HepG2 (cell line): ENCODE data around the gene CCT4. TPM values are rescaled to one million over a fixed set of nuclear protein-coding genes. Genes with fewer than 3 reads are reported as not detected.
A peak's percentile ranks its signal among the peaks of the same experiment; 100 is the strongest.
"Not testable (repeated sequence)": the region's sequence is repeated elsewhere in the genome, so short reads cannot be mapped to it uniquely, and the experiment has no call there.

Source experiments
- ATAC-seq: fragments of 200-7000 bp; cut with Tn5 transposase; 3 replicates; pipeline ENCODE4 v1.9.1; 2020; ENCODE audit warnings: mild to moderate bottlenecking, moderate library complexity
- BruUV-seq: library from RNA; stranded (reverse); fragments of 400-500 nt; replicated peaks from 2 replicates; lab custom pipeline; 2021; lab: Mats Ljungman, UMichigan
- CTCF ChIA-PET: fragments of 300-600 bp; formaldehyde crosslinking; extraction: SDS; loops from one replicate; lab custom pipeline; 2021; ENCODE audit warnings: low total read pairs, inconsistent platforms, low intra/inter-chr PET ratio; lab: Yijun Ruan, JAX
- POLR2A ChIA-PET: fragments of 350-600 bp; sonication (Branson Sonifier 250); formaldehyde crosslinking; loops from one replicate; lab custom pipeline; 2020; ENCODE audit warnings: antibody characterized with exemption, inconsistent platforms; lab: Yijun Ruan, JAX
- DNase-seq: peaks from one replicate; pipeline ENCODE4 v3.0.0-alpha.2; 2015; ENCODE audit warnings: low spot score
- FAIRE-seq: peaks from 3 replicates; lab custom pipeline; 2011; peaks lifted over from hg19 to GRCh38; lab: Jason Lieb, UNC
- H2AFZ ChIP-seq: one replicate; pipeline ENCODE4 v1.6.1; 2011; ENCODE audit warnings: low read length, inconsistent platforms
- H3K27ac ChIP-seq: fragments of 300-600 bp; 3 replicates; pipeline ENCODE4 v1.8.0; 2011; ENCODE audit warnings: mixed run types, mild to moderate bottlenecking, mixed read lengths, low read length, inconsistent platforms; ENCODE audit not compliant: insufficient read depth; ENCODE audit errors: extremely low read length
- H3K27me3 ChIP-seq, 2 experiments: fragments of 200-600 bp in 1 of 2; 2 replicates in 1 of 2; 3 replicates in 1 of 2; pipeline versions ENCODE4 v1.6.0 to v1.8.0; 2011; ENCODE audit warnings: low read length in 2 of 2, mild to moderate bottlenecking in 2 of 2, moderate library complexity in 2 of 2, inconsistent platforms in 1 of 2; ENCODE audit not compliant: insufficient read depth in 2 of 2, control insufficient read depth in 1 of 2
- H3K36me3 ChIP-seq, 2 experiments: fragments of 200-600 bp in 1 of 2; replicated peaks in 1 of 2; 2 replicates in 1 of 2; 3 replicates in 1 of 2; pipeline versions ENCODE4 v1.5.1 to v1.8.0; 2011; ENCODE audit warnings: low read length in 2 of 2, inconsistent platforms in 1 of 2; ENCODE audit not compliant: insufficient read depth in 2 of 2, control insufficient read depth in 1 of 2
- H3K4me1 ChIP-seq: 2 replicates; pipeline ENCODE4 v1.5.1; 2012; ENCODE audit warnings: low read length, inconsistent platforms; ENCODE audit not compliant: insufficient read depth
- H3K4me2 ChIP-seq: 2 replicates; pipeline ENCODE4 v1.6.0; 2011; ENCODE audit warnings: low read depth, low read length, inconsistent platforms
- H3K4me3 ChIP-seq, 3 experiments: fragments of 200-600 bp in 1 of 3; sonication (generic), shearing (Covaris generic) in 1 of 3; replicated peaks in 1 of 3; 2 replicates each; pipeline ENCODE4 v1.5.1; 2011 to 2016; ENCODE audit warnings: low read length in 3 of 3, inconsistent platforms in 2 of 3, low read depth in 2 of 3, mild to moderate bottlenecking in 2 of 3, control low read depth in 1 of 3, mixed read lengths in 1 of 3; ENCODE audit not compliant: insufficient read depth in 1 of 3
- H3K79me2 ChIP-seq: one replicate; pipeline ENCODE4 v1.6.1; 2011; ENCODE audit warnings: low read length, inconsistent platforms; ENCODE audit not compliant: insufficient read depth
- H3K9ac ChIP-seq: 2 replicates; pipeline ENCODE4 v1.6.0; 2011; ENCODE audit warnings: mild to moderate bottlenecking, low read depth, low read length, inconsistent platforms; ENCODE audit not compliant: insufficient read depth
- H3K9me3 ChIP-seq: 2 replicates; pipeline ENCODE4 v1.5.1; 2012; ENCODE audit warnings: mild to moderate bottlenecking, low read length
- H4K20me1 ChIP-seq: 2 replicates; pipeline ENCODE4 v1.6.0; 2011; ENCODE audit warnings: inconsistent platforms, mild to moderate bottlenecking, low read length, moderate library complexity; ENCODE audit not compliant: insufficient read depth
- FOSL1 ChIP-seq: sonication (generic); formaldehyde crosslinking; IDR thresholded peaks from 2 replicates; pipeline ENCODE4 v1.9.0; 2021; ENCODE audit warnings: missing genetic modification reagents, borderline replicate concordance
- NCOA2 ChIP-seq: sonication (generic); formaldehyde crosslinking; IDR thresholded peaks from 2 replicates; pipeline ENCODE4 v1.8.0; 2022; ENCODE audit warnings: inconsistent platforms
- POGZ ChIP-seq: sonication (generic); formaldehyde crosslinking; IDR thresholded peaks from 2 replicates; pipeline ENCODE4 v1.4.0; 2020; ENCODE audit warnings: mild to moderate bottlenecking, missing genetic modification reagents
- ZNF121 ChIP-seq: sonication (generic); formaldehyde crosslinking; IDR thresholded peaks from 2 replicates; pipeline ENCODE4 v1.5.0; 2020; ENCODE audit warnings: mild to moderate bottlenecking, missing genetic modification reagents
- ZNF577 ChIP-seq: sonication (generic); formaldehyde crosslinking; IDR thresholded peaks from 2 replicates; pipeline ENCODE4 v1.4.0; 2020; ENCODE audit warnings: mild to moderate bottlenecking, low read depth, missing genetic modification reagents, borderline replicate concordance
- ZNF883 ChIP-seq: sonication (generic); formaldehyde crosslinking; IDR thresholded peaks from 2 replicates; pipeline ENCODE4 v1.5.1; 2020; ENCODE audit warnings: mild to moderate bottlenecking, missing genetic modification reagents; ENCODE audit errors: not compliant biosample characterization
- WGBS: methylation state at CpG from one replicate; pipeline ENCODE4 v1.1.6; 2017; ENCODE audit warnings: low lambda C conversion rate; 5-methylcytosine and 5-hydroxymethylcytosine counted together
- in situ Hi-C: cut with HindIII; loops from 2 replicates; pipeline ENCODE4 v1.10.0; 2017; ENCODE audit warnings: low pct_unique_long_range_greater_than_20kb; ENCODE audit not compliant: extremely low pct_ligation_motif_present
- intact Hi-C: fragments of 100-400 bp; cut with micrococcal nuclease; formaldehyde crosslinking; loops from one replicate; pipeline ENCODE4 v1.10.0; 2022; ENCODE audit not compliant: unreplicated experiment
- polyA plus RNA-seq, 8 experiments: library from polyadenylated mRNA; depleted of rRNA in 3 of 8; stranded (reverse) in 7 of 8; unstranded in 1 of 8; fragments of >200 nt; fragmentation: Illumina TruSeq in 4 of 8; extraction: Trizol in 4 of 8; gene quantifications; 2 replicates each; pipeline versions ENCODE4 v1.2.1 to v1.2.3, GENCODE V29; 2011 to 2016; ENCODE audit warnings: low read depth in 4 of 8, missing spikeins in 1 of 8, mixed read lengths in 1 of 8; ENCODE audit not compliant: insufficient read depth in 1 of 8
- total RNA-seq, 5 experiments: library from RNA; depleted of rRNA; stranded (reverse); fragments of >200 nt; fragmentation: Illumina TruSeq; extraction: Trizol; gene quantifications; 2 replicates each; pipeline ENCODE4 v1.2.3, GENCODE V29; 2016; ENCODE audit warnings: low read depth in 1 of 5
- TF ChIP-seq, protein P1 (sequence below): sonication (generic); formaldehyde crosslinking; IDR thresholded peaks from 2 replicates; pipeline ENCODE4 v1.5.1; 2020; ENCODE audit warnings: mild to moderate bottlenecking, missing genetic modification reagents, moderate library complexity
- TF ChIP-seq, protein P2 (sequence below): sonication (generic); formaldehyde crosslinking; IDR thresholded peaks from 2 replicates; pipeline ENCODE4 v1.5.0; 2020; ENCODE audit warnings: mild to moderate bottlenecking, missing genetic modification reagents
- TF ChIP-seq, protein P3 (sequence below): IDR thresholded peaks from 2 replicates; pipeline ENCODE4 v1.6.1; 2018; ENCODE audit warnings: missing genetic modification reagents, mild to moderate bottlenecking, missing compliant biosample characterization

Gene CCT4
- total and polyA plus RNA-seq, 2 of the 13 experiments (the other 11 are each of a cell fraction or from before 2014, with no cell fraction given) = 138 to 340 TPM

DNA sequence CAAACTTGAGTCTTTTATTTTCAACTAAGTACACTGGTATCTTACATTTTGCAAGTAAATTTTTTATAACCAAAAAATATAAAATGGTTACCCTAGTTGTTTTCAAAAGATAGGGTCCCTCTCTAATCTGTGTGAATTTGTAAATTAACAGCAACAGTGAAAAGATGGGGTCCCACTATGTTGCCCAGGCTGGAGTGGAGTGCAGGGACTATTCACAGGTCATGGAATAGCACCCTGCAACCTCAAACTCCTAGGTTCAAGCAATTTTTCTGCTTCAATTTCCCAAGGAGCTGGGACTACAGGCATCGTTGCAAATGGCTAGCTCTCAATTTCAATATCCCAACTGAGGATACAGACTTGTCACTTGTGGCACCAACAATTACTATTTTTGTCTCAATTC, 12.1 kb downstream of the CCT4 start:
- Histone ChIP-seq H3K9ac (no peak overlapping the region), H3K79me2 (no peaks in the 10 kb centered on the region), H3K27ac (no peak overlapping the region), H3K4me2 (no peak overlapping the region), H3K4me1 (no peaks in the 10 kb centered on the region), H3K27me3 (no peaks in the 10 kb centered on the region), H4K20me1 (no peaks in the 10 kb centered on the region; the same call in 1 of the 2 replicates), H3K4me3 (no peak overlapping the region), H2AFZ (no peak overlapping the region), H3K9me3 (no peaks in the 10 kb centered on the region), H3K36me3 (peaks cover 28 to 88% of the 10 kb centered on the region in 2 experiments)
- WGBS = 96% methylated on average over 1 of the region's 1 CpG
- TSS peak; percentile 4 for BruUV-seq
- DNase-seq (no peak), FAIRE-seq (no peak), ATAC-seq (no peak)
- no peak for TF ChIP-seq ZNF577 (CRISPR knock-in tag)
- peak; percentile 74; the same call in 1 of the 2 replicates for TF ChIP-seq ZNF121 (CRISPR knock-in tag)
- ChIA-PET POLR2A (no interaction called here), CTCF (no interaction called here)
- in situ Hi-C loops (no loop called here), intact Hi-C loops (no loop called here)

DNA sequence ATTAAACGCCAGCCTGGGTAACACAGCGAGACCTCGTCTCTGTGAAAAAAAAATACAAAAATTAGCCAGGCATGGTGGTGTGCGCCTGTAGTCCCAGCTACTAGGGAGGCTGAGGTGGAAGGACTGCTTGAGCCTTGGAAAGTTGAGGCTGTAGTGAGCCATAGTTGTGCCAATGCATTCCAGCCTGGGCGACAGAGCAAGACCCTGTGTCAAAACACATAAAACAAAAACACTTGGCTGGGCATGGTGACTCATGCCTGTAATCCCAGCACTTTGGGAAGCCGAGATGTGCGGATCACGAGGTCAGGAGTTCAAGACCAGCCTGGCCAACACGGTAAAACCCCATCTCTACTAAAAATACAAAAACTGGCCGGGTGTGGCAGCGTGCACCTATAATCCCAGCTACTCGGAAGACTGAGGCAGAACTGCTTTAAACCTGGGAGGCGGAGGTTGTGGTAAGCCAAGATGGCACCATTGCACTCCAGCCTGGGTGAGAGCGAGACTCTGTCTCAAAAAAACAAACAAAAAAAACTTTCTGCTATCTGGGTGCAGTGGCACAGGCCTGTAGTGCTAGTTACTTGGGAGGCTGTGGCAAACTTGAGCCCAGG, 21.9 kb downstream of the CCT4 start:
- H3K4me2 ChIP-seq, H3K9me3 ChIP-seq, H3K9ac ChIP-seq, H3K27me3 ChIP-seq, H4K20me1 ChIP-seq, ATAC-seq, H3K4me1 ChIP-seq, H3K79me2 ChIP-seq, BruUV-seq, H3K4me3 ChIP-seq, H3K27ac ChIP-seq, CTCF ChIA-PET, intact Hi-C loops, H2AFZ ChIP-seq, DNase-seq, in situ Hi-C loops: not testable (repeated sequence)
- peak; percentile 4 for FAIRE-seq
- POLR2A ChIA-PET = interaction anchor here (2.2 kb wide), 1 partner anchor 12 kb away, joined by 17 read pairs; the partner anchor contains the start of gene FAM161A
- WGBS = 98% methylated on average over 14 of the region's 14 CpGs
- peaks cover 17 to 47% of the 10 kb centered on the region in 2 experiments for H3K36me3 ChIP-seq
- TF ChIP-seq, protein P1, sequence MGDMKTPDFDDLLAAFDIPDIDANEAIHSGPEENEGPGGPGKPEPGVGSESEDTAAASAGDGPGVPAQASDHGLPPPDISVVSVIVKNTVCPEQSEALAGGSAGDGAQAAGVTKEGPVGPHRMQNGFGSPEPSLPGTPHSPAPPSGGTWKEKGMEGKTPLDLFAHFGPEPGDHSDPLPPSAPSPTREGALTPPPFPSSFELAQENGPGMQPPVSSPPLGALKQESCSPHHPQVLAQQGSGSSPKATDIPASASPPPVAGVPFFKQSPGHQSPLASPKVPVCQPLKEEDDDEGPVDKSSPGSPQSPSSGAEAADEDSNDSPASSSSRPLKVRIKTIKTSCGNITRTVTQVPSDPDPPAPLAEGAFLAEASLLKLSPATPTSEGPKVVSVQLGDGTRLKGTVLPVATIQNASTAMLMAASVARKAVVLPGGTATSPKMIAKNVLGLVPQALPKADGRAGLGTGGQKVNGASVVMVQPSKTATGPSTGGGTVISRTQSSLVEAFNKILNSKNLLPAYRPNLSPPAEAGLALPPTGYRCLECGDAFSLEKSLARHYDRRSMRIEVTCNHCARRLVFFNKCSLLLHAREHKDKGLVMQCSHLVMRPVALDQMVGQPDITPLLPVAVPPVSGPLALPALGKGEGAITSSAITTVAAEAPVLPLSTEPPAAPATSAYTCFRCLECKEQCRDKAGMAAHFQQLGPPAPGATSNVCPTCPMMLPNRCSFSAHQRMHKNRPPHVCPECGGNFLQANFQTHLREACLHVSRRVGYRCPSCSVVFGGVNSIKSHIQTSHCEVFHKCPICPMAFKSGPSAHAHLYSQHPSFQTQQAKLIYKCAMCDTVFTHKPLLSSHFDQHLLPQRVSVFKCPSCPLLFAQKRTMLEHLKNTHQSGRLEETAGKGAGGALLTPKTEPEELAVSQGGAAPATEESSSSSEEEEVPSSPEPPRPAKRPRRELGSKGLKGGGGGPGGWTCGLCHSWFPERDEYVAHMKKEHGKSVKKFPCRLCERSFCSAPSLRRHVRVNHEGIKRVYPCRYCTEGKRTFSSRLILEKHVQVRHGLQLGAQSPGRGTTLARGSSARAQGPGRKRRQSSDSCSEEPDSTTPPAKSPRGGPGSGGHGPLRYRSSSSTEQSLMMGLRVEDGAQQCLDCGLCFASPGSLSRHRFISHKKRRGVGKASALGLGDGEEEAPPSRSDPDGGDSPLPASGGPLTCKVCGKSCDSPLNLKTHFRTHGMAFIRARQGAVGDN (CRISPR knock-in tag) = 0 out of 2 replicates have a peak, but pooled peaks have one; percentile 17
- TF ChIP-seq FOSL1 (CRISPR knock-in tag) = 0 out of 2 replicates have a peak, but pooled peaks have one; percentile 10
- TF ChIP-seq, protein P2, sequence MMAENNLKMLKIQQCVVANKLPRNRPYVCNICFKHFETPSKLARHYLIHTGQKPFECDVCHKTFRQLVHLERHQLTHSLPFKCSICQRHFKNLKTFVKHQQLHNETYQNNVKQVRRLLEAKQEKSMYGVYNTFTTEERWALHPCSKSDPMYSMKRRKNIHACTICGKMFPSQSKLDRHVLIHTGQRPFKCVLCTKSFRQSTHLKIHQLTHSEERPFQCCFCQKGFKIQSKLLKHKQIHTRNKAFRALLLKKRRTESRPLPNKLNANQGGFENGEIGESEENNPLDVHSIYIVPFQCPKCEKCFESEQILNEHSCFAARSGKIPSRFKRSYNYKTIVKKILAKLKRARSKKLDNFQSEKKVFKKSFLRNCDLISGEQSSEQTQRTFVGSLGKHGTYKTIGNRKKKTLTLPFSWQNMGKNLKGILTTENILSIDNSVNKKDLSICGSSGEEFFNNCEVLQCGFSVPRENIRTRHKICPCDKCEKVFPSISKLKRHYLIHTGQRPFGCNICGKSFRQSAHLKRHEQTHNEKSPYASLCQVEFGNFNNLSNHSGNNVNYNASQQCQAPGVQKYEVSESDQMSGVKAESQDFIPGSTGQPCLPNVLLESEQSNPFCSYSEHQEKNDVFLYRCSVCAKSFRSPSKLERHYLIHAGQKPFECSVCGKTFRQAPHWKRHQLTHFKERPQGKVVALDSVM (CRISPR knock-in tag) = 0 out of 2 replicates have a peak, but pooled peaks have one; percentile 22
- TF ChIP-seq ZNF883 = peak; percentile 31
- TF ChIP-seq NCOA2 = 0 out of 2 replicates have a peak, but pooled peaks have one; percentile 4
- 0 out of 2 replicates have a peak, but pooled peaks have one; percentile 14 for TF ChIP-seq POGZ (CRISPR knock-in tag)
- TF ChIP-seq, protein P3, sequence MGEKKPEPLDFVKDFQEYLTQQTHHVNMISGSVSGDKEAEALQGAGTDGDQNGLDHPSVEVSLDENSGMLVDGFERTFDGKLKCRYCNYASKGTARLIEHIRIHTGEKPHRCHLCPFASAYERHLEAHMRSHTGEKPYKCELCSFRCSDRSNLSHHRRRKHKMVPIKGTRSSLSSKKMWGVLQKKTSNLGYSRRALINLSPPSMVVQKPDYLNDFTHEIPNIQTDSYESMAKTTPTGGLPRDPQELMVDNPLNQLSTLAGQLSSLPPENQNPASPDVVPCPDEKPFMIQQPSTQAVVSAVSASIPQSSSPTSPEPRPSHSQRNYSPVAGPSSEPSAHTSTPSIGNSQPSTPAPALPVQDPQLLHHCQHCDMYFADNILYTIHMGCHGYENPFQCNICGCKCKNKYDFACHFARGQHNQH (CRISPR knock-in tag) = 0 out of 2 replicates have a peak, but pooled peaks have one; percentile 16
